Measurements from ENCODE around the gene TNFAIP1.
"Not testable (repeated sequence)": the region's sequence is repeated elsewhere in the genome, so short reads cannot be mapped to it uniquely, and the experiment has no call there.

Gene TNFAIP1, protein sequence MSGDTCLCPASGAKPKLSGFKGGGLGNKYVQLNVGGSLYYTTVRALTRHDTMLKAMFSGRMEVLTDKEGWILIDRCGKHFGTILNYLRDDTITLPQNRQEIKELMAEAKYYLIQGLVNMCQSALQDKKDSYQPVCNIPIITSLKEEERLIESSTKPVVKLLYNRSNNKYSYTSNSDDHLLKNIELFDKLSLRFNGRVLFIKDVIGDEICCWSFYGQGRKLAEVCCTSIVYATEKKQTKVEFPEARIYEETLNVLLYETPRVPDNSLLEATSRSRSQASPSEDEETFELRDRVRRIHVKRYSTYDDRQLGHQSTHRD

GRCh38 chr17:28335201-28335958, at the start of gene TNFAIP1, which contains the start of gene IFT20:
Gene TNFAIP1 (plus strand): TSS chr17:28335761. CDS start chr17:28339522, 3,761 bp downstream.
Gene IFT20 (minus strand): TSS chr17:28335472. CDS start chr17:28331985, 3,487 bp downstream.
- DNase-seq (ENCODE audit: low read depth in 2 of 2) = peak; percentile 92 to 95

DNA sequence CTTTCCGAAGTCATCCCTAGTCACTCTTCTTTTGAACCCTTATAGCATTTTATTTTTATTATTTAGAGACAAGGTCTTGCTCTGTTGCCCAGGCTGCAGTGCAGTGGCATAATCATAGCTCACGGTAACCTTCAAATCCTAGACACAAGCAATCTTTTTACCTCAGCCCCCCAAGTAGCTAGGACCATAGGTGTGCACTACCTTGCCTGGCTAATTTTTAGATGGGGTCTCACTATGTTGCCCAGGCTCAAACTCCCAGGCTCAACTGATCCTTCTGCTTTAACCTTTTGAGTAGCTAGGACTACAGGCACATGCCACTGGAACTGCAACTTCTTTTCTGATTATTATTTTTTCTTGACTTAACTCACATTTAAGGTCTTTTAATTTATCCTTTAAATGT, 49.6 kb upstream of the TNFAIP1 start:
- DNase-seq (ENCODE audit: low read depth in 2 of 2) = no peak

DNA sequence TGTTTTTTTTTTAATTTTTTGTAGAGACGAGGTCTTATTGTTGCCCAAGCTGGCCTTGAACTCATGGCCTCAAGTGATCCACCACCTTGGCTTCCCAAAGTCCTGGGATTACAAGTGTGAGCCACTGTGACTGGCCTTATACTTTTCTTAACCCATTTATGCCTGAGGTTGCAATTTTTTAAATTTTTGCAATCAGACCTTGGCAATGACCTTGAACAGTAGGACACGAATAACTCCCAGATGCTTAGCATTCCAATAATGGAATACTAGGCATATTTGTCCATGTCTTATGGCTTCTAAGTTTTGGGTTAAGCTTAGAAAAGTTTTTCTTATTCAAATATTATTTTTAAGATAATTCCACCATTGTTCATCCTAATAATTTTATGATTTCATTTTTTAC, 44.9 kb upstream of the TNFAIP1 start:
- DNase-seq (ENCODE audit: low read depth in 2 of 2) = no peak

DNA sequence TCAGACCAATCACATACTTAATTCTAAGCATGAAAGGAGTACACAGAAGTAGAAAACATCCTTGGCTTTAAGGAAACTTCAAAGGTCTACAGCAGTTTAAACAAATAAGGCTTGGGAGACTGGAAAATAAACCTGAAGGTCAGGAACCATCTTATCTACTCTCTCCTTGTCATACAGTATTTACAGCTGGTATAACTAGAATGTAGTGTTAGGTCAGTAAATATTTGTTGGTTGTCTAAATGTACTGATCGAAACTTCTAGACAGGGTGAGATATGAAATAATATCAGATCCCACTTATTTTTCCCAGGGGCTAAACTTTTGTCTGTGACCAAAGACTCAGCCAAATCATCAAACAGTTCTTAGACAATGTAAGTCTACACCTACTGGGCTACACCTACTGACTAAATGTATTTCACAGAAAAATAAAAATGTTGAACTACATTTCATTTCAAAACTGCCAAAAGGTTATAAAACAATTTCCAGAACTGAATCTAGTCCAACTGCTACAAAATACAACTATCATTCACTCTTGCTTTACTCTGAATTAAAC, 43.7 kb upstream of the TNFAIP1 start:
- DNase-seq (ENCODE audit: low read depth in 2 of 2) = no peak

GRCh38 chr17:28292878-28293277, 42.7 kb upstream of the TNFAIP1 start:
- DNase-seq (ENCODE audit: low read depth in 2 of 2) = not testable (repeated sequence)

- DNase-seq (ENCODE audit: low read depth in 2 of 2) = no peak
Measured at GRCh38 chr17:28293994-28294393, 41.6 kb upstream of the TNFAIP1 start.

GRCh38 chr17:28295677-28296578, 39.6 kb upstream of the TNFAIP1 start:
- DNase-seq (ENCODE audit: low read depth in 2 of 2) = no peak

GRCh38 chr17:28298449-28298848, 37.1 kb upstream of the TNFAIP1 start:
- DNase-seq (ENCODE audit: low read depth in 2 of 2) = no peak

DNA sequence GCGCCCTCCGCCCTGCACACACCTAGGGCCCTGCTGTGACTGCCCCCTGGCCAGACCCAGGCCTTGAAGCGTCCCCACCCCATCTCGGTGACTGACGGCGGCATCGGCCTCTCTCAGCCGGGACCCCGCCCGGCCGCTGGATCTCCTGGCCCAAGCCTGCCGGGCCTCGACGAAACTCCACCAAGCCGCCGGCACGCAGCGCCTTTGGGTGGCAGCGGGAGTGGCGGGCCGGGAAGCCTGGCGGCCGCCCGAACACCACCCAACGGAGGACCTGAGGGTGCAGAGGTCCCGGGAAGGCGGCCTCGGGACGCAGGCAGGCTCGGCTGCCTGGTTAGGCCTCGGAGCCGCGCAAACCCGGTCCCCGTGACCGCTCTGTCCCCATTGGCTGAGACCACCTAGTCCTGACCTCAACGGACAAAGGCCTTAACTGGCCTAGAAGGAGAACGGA, 28.6 kb upstream of the TNFAIP1 start:
- DNase-seq (ENCODE audit: low read depth in 2 of 2) = no peak

- no peak for DNase-seq (ENCODE audit: low read depth in 2 of 2)
Measured at GRCh38 chr17:28313841-28314240, 21.7 kb upstream of the TNFAIP1 start.

DNA sequence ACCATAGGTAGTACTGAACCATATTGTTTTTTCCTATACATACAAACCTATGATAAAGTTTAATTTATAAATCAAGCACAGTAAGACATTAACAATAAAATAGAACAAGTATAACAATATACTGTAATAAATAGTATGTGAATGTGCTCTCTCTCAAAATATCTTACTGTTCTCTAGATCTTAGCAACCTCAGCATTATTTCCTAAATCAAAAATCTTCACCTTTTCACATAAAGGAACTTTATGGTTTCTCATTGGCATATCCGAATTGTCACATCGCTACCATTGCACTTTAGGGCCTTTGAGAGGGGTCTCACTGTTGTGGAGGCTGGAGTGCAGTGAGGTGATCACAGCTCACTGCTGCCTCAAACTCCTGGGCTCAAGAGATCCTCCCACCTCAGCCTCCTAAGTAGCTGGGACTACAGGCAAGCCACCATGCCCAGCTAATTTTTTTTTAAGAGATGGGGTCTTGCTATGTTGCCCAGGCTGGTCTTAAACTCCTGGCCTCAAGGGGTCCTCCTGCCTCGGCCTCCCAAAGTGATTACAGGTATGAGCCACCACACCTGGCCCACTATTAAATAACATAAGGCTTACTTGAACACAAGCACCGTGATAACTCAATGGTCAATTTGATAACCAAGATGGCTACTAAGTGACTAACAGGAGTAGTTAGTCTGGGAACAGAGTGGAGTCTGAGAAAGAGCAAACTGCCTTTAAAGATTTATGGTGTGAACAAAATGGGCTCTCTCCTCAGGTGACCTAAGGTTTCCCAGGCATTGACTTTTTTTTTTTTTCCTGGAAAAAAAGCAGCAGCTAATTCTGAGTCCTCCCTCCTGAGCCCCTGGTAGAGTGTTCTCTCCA, 19.5 kb upstream of the TNFAIP1 start:
- no peak for DNase-seq (ENCODE audit: low read depth in 2 of 2)

DNA sequence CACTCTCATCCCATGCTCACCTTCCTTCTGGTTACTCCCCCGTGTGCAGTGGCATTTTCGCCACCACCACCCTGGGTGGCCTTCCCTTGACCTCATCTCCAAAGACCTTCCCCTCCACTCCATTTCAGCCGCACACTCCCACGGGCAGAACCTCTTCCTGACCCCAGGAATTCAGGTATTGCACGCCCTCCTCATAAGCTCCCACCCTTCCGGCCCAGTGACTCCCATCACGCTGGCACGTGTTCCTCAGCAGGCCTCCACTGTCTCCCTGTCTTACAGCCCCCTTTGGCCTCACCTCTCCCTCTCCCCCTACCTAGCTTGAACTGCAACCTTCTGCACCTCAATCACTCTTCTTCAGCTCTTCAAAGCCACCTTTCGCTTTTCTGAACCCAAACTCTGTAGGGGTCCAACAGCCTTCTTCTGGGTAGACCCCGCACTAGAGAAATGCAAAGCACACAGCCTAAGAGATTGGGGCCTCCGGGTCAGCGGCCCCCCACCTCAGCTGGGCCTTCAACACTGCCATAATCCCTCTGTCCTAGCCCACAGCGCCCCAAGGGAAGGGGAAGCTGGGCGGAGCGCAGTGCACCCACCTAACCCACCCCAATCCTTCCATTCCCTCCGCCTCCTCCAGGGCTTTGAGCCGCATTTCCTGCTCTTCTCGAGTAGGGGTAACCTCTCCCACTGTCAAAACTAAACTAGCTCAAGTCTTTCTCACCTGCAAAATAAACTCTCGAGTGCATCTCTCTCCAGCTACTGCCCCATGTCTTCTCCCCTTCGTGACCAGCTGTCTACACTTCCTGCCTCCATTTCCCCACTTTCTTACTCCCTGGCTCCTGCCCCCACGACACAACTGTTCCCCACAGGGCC, 18.2 kb upstream of the TNFAIP1 start:
- DNase-seq (ENCODE audit: low read depth in 2 of 2) = no peak

DNA sequence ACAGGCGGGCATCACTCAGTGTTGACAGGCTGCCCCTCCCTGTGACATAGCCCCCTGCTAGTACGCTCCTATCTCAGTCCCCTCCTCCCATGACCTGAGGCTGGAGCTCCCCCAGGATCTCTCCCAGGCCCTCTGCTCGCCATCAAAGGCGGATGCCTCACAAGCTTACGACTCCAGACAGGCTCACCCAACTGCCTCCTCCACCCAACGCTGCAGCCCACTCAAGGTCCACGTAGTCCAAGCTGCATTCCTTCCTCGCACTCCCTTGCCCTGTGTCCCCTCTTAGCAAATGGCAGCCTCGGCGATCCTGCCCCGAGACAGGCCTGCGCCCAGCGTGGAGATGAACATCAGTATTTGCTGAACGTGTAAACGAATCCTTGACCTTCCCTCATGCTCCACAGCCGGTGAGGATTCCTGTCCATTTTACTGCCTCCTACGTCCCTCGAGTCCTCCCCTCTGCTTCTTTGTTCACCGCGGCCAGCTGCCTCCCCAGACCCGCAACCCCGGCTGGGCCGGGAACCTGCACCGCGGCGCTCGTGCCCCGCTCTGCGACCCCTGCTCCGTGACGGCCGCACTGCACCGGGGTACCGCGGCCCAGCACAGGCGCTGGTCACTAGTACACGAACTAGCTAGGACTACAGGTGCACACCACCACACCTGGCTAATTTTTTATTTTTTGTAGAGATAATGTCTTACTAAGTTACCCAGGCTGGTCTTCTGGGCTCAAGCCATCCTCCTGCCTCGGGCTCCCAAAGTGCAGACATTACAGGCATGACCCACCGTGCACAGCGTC, 17.4 kb upstream of the TNFAIP1 start:
- no peak for DNase-seq (ENCODE audit: low read depth in 2 of 2)

DNA sequence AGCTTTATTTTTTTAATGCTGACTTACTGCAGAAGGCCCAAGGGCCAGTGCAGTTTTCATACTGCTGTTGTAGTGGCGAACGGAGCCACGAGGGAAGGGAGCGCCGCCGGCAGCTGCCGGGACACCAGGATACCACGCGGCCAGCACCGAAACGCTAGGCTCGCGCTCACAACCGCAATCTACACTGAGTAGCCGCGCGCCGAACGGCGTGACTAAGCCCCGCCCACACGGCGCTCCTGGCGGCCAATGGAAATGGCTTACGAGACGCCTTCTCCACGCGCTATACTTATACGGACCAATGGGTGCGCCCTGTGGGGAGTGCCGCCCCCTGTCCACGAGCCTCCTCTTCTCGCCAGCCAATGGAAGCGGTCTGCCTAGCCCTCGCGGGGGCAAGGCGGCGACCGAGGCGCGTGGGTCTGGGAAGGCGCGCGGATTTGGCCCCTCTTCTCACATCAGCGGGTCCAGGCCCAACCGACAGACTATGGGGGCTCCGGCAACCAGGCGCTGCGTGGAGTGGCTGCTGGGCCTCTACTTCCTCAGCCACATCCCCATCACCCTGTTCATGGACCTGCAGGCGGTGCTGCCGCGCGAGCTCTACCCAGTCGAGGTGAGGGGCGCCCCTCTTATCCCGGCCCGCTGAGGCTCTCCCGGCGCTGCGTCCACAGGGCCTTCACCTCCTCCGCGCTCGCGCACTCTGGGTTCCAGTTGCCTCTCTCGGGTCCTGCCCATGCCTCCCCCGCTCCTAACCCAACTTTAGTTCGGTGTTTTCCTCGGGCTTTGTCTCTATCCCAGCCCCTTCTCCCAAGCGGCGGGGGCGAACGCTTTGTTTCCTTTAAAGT, 16.6 kb upstream of the TNFAIP1 start, which contains the start of gene TMEM97:
TMEM97 (plus strand) TSS at position 442 of the 839 bp plus-strand sequence; CDS start at position 482, 40 bp downstream.
- peak; percentile 86 to 89 for DNase-seq (ENCODE audit: low read depth in 2 of 2)

DNA sequence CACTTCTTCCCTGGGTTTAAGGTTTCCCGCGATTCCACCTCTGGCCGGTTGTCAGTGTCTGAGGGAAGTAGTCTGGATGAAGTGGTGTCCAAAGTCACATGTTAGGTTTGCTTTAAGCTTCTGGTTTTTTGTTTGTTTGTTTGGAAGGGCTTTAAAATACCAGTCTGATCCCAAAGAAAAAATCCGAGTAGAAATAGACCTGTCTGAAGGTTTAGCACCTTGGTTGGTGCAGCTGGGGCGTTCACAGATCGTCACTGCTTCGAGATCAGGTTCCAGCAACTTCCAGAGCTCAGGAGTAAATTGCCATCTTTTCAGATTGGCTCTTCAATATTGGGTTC, 16.0 kb upstream of the TNFAIP1 start:
- DNase-seq (ENCODE audit: low read depth in 2 of 2) = no peak

DNA sequence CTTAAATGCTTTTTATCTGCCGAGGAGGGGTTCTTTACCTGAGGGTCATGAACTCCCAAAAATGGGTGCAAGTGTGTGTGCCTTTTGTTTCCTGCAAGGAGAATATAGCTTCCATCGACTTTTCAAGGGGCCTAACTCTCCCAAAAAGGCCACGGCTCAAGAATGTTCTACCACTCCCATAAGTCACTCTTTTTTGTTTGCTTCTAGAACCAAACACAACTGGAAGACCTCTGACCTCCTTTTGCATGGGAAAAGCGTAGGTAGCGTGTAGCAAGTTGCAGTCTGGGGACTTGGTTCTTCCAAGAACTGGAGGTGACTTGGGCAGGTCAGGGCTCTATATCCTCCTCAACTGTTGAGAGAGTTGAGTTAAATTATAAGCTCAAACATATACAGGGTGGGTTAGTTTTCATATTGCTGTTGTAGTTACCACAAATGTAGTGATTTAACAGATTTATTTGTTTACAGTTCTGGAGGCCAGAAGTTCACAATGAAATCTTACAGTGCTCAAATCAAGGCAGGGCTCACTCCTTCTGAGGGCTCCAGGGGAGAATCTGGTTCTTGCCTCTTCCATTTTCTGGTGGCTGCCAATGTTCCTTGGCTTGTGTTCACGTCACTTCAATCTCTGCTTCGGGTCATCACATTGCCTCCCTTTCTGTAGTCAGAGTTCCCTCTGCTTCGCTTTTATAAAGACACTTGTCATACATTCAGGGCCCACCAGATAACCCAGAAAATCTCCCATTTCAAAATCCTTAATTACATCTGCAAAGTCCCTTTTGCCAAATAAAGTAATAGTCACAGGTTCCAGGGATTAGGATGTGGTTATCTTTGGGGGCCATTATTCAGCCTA, 15.1 kb upstream of the TNFAIP1 start:
- no peak for DNase-seq (ENCODE audit: low read depth in 2 of 2)

DNA sequence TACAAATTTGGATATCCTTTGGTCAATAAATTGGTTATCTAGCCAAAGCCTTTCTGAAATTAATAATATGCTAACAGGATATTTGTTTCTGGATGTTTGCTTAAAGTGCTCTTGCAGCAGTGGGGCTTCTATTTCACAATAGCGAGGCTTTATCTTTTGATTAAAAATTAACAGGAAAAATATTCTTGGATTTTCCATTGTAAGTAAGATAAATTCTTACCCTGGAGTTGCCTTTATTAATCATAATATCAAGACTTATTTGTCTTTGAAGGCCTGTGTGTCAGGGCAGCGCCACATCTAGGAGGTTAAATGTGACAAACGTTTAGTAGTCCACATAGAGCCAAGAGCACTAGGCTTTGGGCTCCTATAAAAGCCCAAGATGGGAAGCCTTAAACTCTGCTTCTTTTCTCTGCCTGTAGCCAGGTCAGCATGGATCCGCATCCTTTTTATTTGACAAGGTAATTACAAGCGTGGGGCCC, 11.3 kb upstream of the TNFAIP1 start:
- DNase-seq (ENCODE audit: low read depth in 2 of 2) = no peak

Measured in stimulated activated CD8-positive, alpha-beta memory T cell treated with anti-CD3 and anti-CD28 coated beads, Interleukin-2, amount 100 ng/mL, for 1 hour (primary cell).